Neutrophil (primary cell): ENCODE data around the gene LRRC3B.

Source experiments
- H3K27ac ChIP-seq: fragments of 200-600 bp; sonication (generic); 2 replicates; pipeline ENCODE4 v1.5.1; 2016; ENCODE audit warnings: mild to moderate bottlenecking, moderate library complexity
- H3K27me3 ChIP-seq: fragments of 200-600 bp; sonication (generic); 2 replicates; pipeline ENCODE4 v1.6.0; 2016; ENCODE audit warnings: mild to moderate bottlenecking
- H3K36me3 ChIP-seq: fragments of 200-600 bp; sonication (generic); 2 replicates; pipeline ENCODE4 v1.5.1; 2017
- H3K4me1 ChIP-seq, 2 experiments: fragments of 200-600 bp in 1 of 2; sonication (generic) in 1 of 2; 1 replicate in 1 of 2; 2 replicates in 1 of 2; pipeline versions ENCODE4 v1.5.1 to v1.6.1; 2013 to 2016; ENCODE audit warnings: low read depth in 1 of 2, low read length in 1 of 2, mild to moderate bottlenecking in 1 of 2, moderate library complexity in 1 of 2; ENCODE audit not compliant: control insufficient read depth in 1 of 2, insufficient read depth in 1 of 2
- H3K4me3 ChIP-seq, 2 experiments: fragments of 200-600 bp in 1 of 2; sonication (generic) in 1 of 2; 1 replicate in 1 of 2; 2 replicates in 1 of 2; pipeline ENCODE4 v1.5.1; 2013 to 2016; ENCODE audit warnings: low read depth in 1 of 2, low read length in 1 of 2, mild to moderate bottlenecking in 1 of 2, moderate library complexity in 1 of 2
- H3K9me3 ChIP-seq: fragments of 200-600 bp; sonication (generic); 2 replicates; pipeline ENCODE4 v1.5.1; 2016
- CTCF ChIP-seq: fragments of 200-600 bp; sonication (generic); IDR thresholded peaks from 2 replicates; pipeline ENCODE4 v1.5.1; 2016; ENCODE audit warnings: antibody characterized with exemption

Gene LRRC3B

GRCh38 chr3:26614006-26614685 lies 8.4 kb upstream of the LRRC3B start:
- no peak overlapping the region for H3K27ac ChIP-seq
- H3K27me3 ChIP-seq: no peaks in the 10 kb centered on the region
- TF ChIP-seq CTCF: no peak
- H3K4me1 ChIP-seq: no peaks in the 10 kb centered on the region
- H3K9me3 ChIP-seq: no peaks in the 10 kb centered on the region
- no peaks in the 10 kb centered on the region for H3K36me3 ChIP-seq
- no peak overlapping the region for H3K4me3 ChIP-seq

GRCh38 chr3:26621176-26621575 lies 1.4 kb upstream of the LRRC3B start:
- no peaks in the 10 kb centered on the region for H3K4me1 ChIP-seq
- H3K27ac ChIP-seq: no peak overlapping the region
- no peaks in the 10 kb centered on the region for H3K36me3 ChIP-seq
- H3K4me3 ChIP-seq: no peak overlapping the region
- no peaks in the 10 kb centered on the region for H3K9me3 ChIP-seq
- H3K27me3 ChIP-seq: peaks cover 50% of the 10 kb centered on the region
- TF ChIP-seq CTCF: no peak

DNA sequence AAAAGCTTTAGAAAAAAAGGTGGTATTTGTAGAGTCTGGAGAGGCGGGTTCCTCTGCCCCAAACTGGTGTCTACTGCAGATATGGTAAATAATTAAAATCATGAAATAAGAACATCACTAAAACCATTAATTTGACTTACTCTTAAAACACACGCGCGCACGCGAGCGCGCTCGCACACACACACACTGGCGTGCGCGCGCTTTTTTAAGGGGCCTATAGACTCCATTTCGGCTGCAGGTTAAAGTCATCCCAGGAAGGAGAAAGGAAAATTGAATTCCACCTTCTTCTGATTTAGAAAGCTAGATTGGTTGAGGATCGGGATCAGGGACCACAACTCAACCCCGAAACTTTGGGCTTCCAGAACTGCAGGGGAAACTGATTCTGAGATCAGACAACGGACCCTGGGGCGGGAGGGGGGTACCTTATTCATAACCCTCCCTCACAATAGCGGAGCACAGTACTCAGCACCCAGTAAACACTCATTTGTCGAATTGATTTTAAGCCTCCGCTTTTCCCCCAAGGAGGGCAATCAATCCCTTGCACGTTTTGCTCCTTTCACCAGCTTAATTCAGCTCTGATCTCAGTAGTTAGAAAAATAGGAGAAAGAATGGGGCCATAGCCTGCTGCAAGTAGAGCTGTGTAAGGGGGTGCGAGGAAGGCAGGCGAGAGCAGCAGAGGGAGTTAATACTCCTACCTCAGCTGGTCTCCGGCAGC lies 509 bp upstream of the LRRC3B start:
- no peak overlapping the region for H3K4me3 ChIP-seq
- TF ChIP-seq CTCF: no peak
- H3K36me3 ChIP-seq: no peaks in the 10 kb centered on the region
- no peaks in the 10 kb centered on the region for H3K4me1 ChIP-seq
- no peak overlapping the region for H3K27ac ChIP-seq
- H3K27me3 ChIP-seq: peaks cover 50% of the 10 kb centered on the region
- no peaks in the 10 kb centered on the region for H3K9me3 ChIP-seq

DNA sequence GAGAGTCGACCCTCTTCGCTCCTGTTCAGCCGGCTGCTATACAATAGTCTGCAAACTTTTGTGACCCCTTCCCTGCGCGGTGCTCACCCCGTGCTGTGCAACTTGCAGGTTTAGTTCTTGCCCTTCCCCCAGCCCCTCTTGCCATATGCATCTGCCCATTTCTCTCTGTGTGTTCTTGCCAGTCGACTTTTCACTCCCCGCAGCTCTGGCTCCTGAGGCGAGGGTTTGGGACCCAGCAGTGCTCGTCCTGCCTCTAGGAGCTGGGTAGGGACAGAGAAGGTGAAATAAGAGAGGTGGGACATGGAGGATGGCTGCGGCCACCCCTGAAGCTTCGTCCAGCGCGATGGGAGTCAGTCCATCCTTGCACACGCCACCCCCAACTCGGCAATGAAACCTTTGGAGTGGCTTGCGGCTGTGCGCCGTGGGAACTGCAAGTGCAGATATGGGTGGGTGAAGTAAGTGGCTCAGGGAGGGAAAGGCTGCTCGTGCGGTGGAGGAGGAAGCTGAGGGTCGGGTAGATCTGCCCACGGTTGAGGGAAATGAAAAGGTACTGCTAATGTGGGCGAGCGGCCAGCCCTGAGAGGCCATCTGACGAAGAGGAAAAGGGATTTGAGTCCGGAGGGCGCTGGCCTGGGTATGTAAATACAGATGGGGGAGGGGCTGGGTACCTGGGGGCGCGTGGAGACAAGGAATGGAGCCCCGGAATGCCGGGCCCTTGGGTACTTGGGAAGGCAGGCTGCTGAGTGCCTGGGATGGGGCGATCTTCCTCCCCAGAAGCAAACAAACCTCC lies 1.0 kb downstream of the LRRC3B start:
- Histone ChIP-seq H3K27me3 (peaks cover 50% of the 10 kb centered on the region), H3K36me3 (no peaks in the 10 kb centered on the region), H3K4me1 (no peaks in the 10 kb centered on the region), H3K27ac (no peak overlapping the region), H3K9me3 (no peaks in the 10 kb centered on the region), H3K4me3 (no peak overlapping the region)
- TF ChIP-seq CTCF: no peak

- Histone ChIP-seq H3K36me3 (no peaks in the 10 kb centered on the region), H3K4me1 (no peaks in the 10 kb centered on the region), H3K27ac (no peak overlapping the region), H3K27me3 (peaks cover 50% of the 10 kb centered on the region), H3K4me3 (no peak overlapping the region), H3K9me3 (no peaks in the 10 kb centered on the region)
- TF ChIP-seq CTCF: no peak
Measured at GRCh38 chr3:26624209-26624765, 1.7 kb downstream of the LRRC3B start.
